ENCODE results near the gene TBC1D22A.

Gene TBC1D22A

DNA sequence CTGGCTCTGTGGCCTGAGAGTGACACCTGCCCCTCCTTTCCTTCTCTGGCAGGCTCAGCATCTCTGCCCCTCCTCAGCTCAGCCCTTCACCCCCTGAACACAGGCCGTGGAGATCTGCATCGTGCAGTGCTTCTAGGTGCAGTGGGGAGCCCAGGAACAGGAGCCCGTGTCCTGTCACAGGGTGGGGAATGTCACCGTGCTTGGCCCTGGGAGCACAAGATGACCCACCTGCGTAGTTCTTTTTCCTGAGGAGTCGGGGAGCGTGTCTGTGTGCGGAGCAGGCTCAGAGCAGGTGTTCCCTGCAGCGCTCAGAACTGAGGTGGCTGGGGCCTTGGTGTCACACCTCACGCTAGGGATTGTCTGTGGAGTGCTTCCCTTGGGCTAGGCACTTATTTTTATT lies 10.6 kb downstream of the TBC1D22A start:
- ChIA-PET CTCF (interaction anchor here (1.1 to 10.2 kb wide), 4 partner anchors 12 to 29 kb away, joined by 4 to 121 read pairs (median 18); partner anchors contain the start of gene TBC1D22A), POLR2A (interaction anchor here (4.4 kb wide), 1 partner anchor 11 kb away, joined by 39 read pairs; the partner anchor contains the start of gene TBC1D22A)
- TF ChIP-seq CTCF (IDR thresholded peaks at IDR 0.05; ENCODE audit: control extremely low read depth, extremely low read depth, low read depth, missing control alignments), result no peak
- DNase-seq (ENCODE audit: extremely low spot score), result no peak

GRCh38 chr22:46774253-46774979 lies 12.0 kb downstream of the TBC1D22A start:
- ChIA-PET POLR2A (interaction anchor here (4.4 kb wide), 1 partner anchor 12 kb away, joined by 39 read pairs; the partner anchor contains the start of gene TBC1D22A), CTCF (interaction anchor here (0.7 to 10.2 kb wide), 5 partner anchors 14 to 28 kb away, joined by 3 to 121 read pairs (median 10); partner anchors contain the start of gene TBC1D22A)
- peak; percentile 66 for DNase-seq (ENCODE audit: extremely low spot score)

DNA sequence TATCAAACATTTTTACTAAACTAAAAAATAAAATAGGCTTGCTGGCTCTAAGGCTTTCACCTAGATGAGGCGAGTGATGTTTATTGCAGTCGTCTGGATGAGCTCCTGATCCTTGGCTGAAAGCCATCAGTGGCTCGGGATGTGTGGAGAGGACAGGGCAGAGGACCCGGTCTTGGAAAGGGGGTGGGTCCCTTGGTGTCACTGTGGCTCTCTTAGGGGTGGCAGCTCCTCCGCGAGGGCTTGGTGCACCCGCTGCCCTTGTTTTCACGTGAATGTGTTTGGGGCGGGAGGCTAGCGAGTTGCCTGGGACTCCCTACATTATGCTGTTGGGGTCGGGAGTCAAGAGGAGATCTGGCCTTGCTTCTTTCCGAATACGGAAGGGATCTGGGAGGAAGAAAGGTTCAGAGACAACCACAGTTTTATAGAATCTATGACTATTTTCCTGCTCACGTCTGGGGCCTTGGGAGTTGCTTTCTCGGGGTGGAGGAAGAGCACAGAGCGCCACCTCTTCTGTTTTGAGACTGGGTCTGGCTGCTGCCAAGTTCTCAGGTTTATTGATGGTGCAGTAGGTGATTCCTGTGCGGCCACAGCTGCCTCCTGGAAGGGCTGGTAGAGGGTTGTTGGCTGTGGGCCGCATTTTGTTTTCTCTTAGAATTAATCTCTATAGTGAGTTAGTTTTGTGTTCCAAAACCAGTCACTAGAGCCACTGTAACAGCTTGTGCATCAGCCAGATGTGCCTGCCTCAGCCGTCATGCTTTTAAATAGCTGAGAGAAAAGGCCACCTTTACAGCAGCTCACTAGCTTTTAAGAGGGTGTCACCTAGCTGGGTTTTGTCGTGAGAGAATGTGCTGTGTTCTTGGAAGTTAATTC lies 12.8 kb downstream of the TBC1D22A start:
- DNase-seq (ENCODE audit: extremely low spot score), result no peak
- CTCF ChIA-PET, result interaction anchor here (1.5 to 10.2 kb wide), 4 partner anchors 14 to 27 kb away, joined by 7 to 121 read pairs (median 18); partner anchors contain the start of gene TBC1D22A
- TF ChIP-seq CTCF (IDR thresholded peaks at IDR 0.05; ENCODE audit: control extremely low read depth, extremely low read depth, low read depth, missing control alignments), result no peak
- POLR2A ChIA-PET, result interaction anchor here (4.4 kb wide), 1 partner anchor 13 kb away, joined by 39 read pairs; the partner anchor contains the start of gene TBC1D22A

More at GRCh38 chr22:46774253-46774979, 12.0 kb downstream of the TBC1D22A start:
- TF ChIP-seq CTCF (IDR thresholded peaks at IDR 0.05; ENCODE audit: control extremely low read depth, extremely low read depth, low read depth, missing control alignments), result no peak

GRCh38 chr22:46775850-46776826 lies 13.7 kb downstream of the TBC1D22A start:
- POLR2A ChIA-PET, result interaction anchor here (4.4 kb wide), 1 partner anchor 14 kb away, joined by 39 read pairs; the partner anchor contains the start of gene TBC1D22A
- no peak for TF ChIP-seq CTCF (IDR thresholded peaks at IDR 0.05; ENCODE audit: control extremely low read depth, extremely low read depth, low read depth, missing control alignments)
- CTCF ChIA-PET, result interaction anchor here (1.1 to 10.2 kb wide), 4 partner anchors 15 to 26 kb away, joined by 4 to 121 read pairs (median 18); partner anchors contain the start of gene TBC1D22A
- no peak for DNase-seq (ENCODE audit: extremely low spot score)

GRCh38 chr22:46776876-46777608 lies 14.6 kb downstream of the TBC1D22A start:
- TF ChIP-seq CTCF (IDR thresholded peaks at IDR 0.05; ENCODE audit: control extremely low read depth, extremely low read depth, low read depth, missing control alignments), result no peak
- ChIA-PET CTCF (interaction anchor here (1.1 to 10.2 kb wide), 6 partner anchors 10 to 26 kb away, joined by 3 to 121 read pairs (median 9); partner anchors contain the start of gene TBC1D22A), POLR2A (interaction anchor here (0.6 to 4.4 kb wide), 2 partner anchors 14 to 15 kb away, joined by 5 to 39 read pairs; partner anchors contain the start of gene TBC1D22A)
- no peak for DNase-seq (ENCODE audit: extremely low spot score)
